A549 (cell line): ENCODE measurements around the gene SIDT2. TPM values are rescaled to one million over a fixed set of nuclear protein-coding genes. Genes with fewer than 3 reads are reported as not detected.

Experiments
- ATAC-seq, 2 experiments: fragments of 200-7000 bp in 1 of 2; fragments of >200 bp in 1 of 2; cut with Nextera tagmentation in 1 of 2; cut with Tn5 transposase in 1 of 2; 3 replicates each; pipeline versions ENCODE4 v1.8.0 to v1.9.1; 2018 to 2020; ENCODE audit warnings: mild to moderate bottlenecking in 1 of 2, moderate library complexity in 1 of 2
- CTCF ChIA-PET: fragments of 300-600 bp; sonication (Branson Sonifier 250); formaldehyde crosslinking; extraction: SDS; loops from one replicate; lab custom pipeline; 2021; ENCODE audit warnings: antibody characterized with exemption, inconsistent platforms; lab: Yijun Ruan, JAX
- POLR2A ChIA-PET: fragments of 350-600 bp; formaldehyde crosslinking; extraction: SDS; loops from one replicate; lab custom pipeline; 2021; ENCODE audit warnings: antibody characterized with exemption, inconsistent platforms; lab: Yijun Ruan, JAX
- DNase-seq, 2 experiments: peaks; one replicate each; pipeline versions ENCODE4 v3.0.0 to v3.0.0-alpha.2; 2011 to 2016; ENCODE audit warnings: low read depth in 1 of 2, low spot score in 1 of 2
- FAIRE-seq: peaks from 2 replicates; lab custom pipeline; 2011; peaks lifted over from hg19 to GRCh38; lab: Jason Lieb, UNC
- H3K27ac ChIP-seq, 2 experiments: fragments of >200 bp; sonication (Bioruptor Twin); formaldehyde crosslinking; 3 replicates each; pipeline ENCODE4 v1.5.1; 2016 to 2017
- H3K4me1 ChIP-seq: fragments of >200 bp; sonication (Bioruptor Twin); formaldehyde crosslinking; 3 replicates; pipeline ENCODE4 v1.6.1; 2016
- H3K4me2 ChIP-seq: fragments of >200 bp; sonication (Bioruptor Twin); formaldehyde crosslinking; 3 replicates; pipeline ENCODE4 v1.6.1; 2016
- H3K4me3 ChIP-seq: fragments of >200 bp; sonication (Bioruptor Twin); formaldehyde crosslinking; 3 replicates; pipeline ENCODE4 v1.5.1; 2016
- H3K9me3 ChIP-seq: fragments of >200 bp; sonication (Bioruptor Twin); formaldehyde crosslinking; 3 replicates; pipeline ENCODE4 v1.6.1; 2016
- CBX2 ChIP-seq: fragments of 200-600 bp; sonication (generic); IDR thresholded peaks from 2 replicates; pipeline ENCODE4 v1.6.1; 2016; ENCODE audit warnings: low read depth, mild to moderate bottlenecking, borderline replicate concordance
- CEBPB ChIP-seq, 2 experiments: fragments of >200 bp in 1 of 2; sonication (Bioruptor Twin) in 1 of 2; formaldehyde crosslinking in 1 of 2; IDR thresholded peaks; 2 replicates each; pipeline ENCODE4 v1.6.1; 2012 to 2016
- FOSB ChIP-seq: fragments of 250-450 bp; sonication (Bioruptor Pico); IDR thresholded peaks from 2 replicates; pipeline ENCODE4 v1.5.0; 2020; ENCODE audit warnings: mild to moderate bottlenecking, moderate library complexity
- HOXA7 ChIP-seq: fragments of 250-450 bp; sonication (Bioruptor Pico); IDR thresholded peaks from 2 replicates; pipeline ENCODE4 v1.5.0; 2020; ENCODE audit warnings: mild to moderate bottlenecking, moderate library complexity
- HOXB13 ChIP-seq: fragments of 250-450 bp; sonication (Bioruptor Pico); IDR thresholded peaks from 2 replicates; pipeline ENCODE4 v1.5.0; 2020; ENCODE audit warnings: low read depth, mild to moderate bottlenecking, moderate library complexity
- HOXB5 ChIP-seq: fragments of 250-450 bp; sonication (Bioruptor Pico); IDR thresholded peaks from 2 replicates; pipeline ENCODE4 v1.5.0; 2020; ENCODE audit warnings: mild to moderate bottlenecking, moderate library complexity
- JUN ChIP-seq, 2 experiments: fragments of >200 bp; sonication (Bioruptor Twin); formaldehyde crosslinking; IDR thresholded peaks; 2 replicates in 1 of 2; 3 replicates in 1 of 2; pipeline ENCODE4 v1.6.1; 2016 to 2017
- KDM1A ChIP-seq: fragments of 200-600 bp; sonication (generic); IDR thresholded peaks from 2 replicates; pipeline ENCODE4 v1.6.1; 2016; ENCODE audit warnings: low read depth, mild to moderate bottlenecking
- MAZ ChIP-seq: fragments of 150-350 bp; IDR thresholded peaks from 2 replicates; pipeline ENCODE4 v1.6.1; 2014; ENCODE audit warnings: antibody characterized with exemption, low read depth, low read length, borderline replicate concordance
- PHF8 ChIP-seq: fragments of 200-600 bp; sonication (generic); IDR thresholded peaks from 2 replicates; pipeline ENCODE4 v1.6.1; 2016; ENCODE audit warnings: low read depth, mild to moderate bottlenecking, antibody characterized with exemption, moderate library complexity, borderline replicate concordance
- POLR2AphosphoS2 ChIP-seq: conservative IDR thresholded peaks from 2 replicates; pipeline ENCODE4 v1.6.1; 2012; ENCODE audit warnings: low read length, improper control_type of control experiment, inconsistent platforms
- RAD21 ChIP-seq, 2 experiments: fragments of >200 bp in 1 of 2; sonication (Bioruptor Twin) in 1 of 2; formaldehyde crosslinking in 1 of 2; IDR thresholded peaks in 1 of 2; conservative IDR thresholded peaks in 1 of 2; 2 replicates in 1 of 2; 3 replicates in 1 of 2; pipeline ENCODE4 v1.6.1; 2012 to 2018; ENCODE audit warnings: inconsistent platforms in 1 of 2
- TFCP2L1 ChIP-seq: fragments of 250-450 bp; sonication (Bioruptor Pico); IDR thresholded peaks from 2 replicates; pipeline ENCODE4 v1.5.0; 2021; ENCODE audit warnings: mild to moderate bottlenecking
- WGBS: methylation state at CpG from one replicate; pipeline ENCODE4 v1.1.6; 2017; ENCODE audit errors: missing lambda C conversion rate; 5-methylcytosine and 5-hydroxymethylcytosine counted together
- polyA plus RNA-seq, 4 experiments: library from polyadenylated mRNA; depleted of rRNA in 3 of 4; stranded (reverse); fragments of >200 nt; fragmentation: RNase III in 1 of 4; extraction: RNeasy Plus Mini Kit Qiagen cat#74134 plus additional on column Dnase treatment in 1 of 4; gene quantifications; 2 replicates in 3 of 4; 3 replicates in 1 of 4; pipeline ENCODE4 v1.2.3, GENCODE V29; 2011 to 2017
- TF ChIP-seq, protein P1 (sequence below): fragments of 200-600 bp; sonication (generic); IDR thresholded peaks from 2 replicates; pipeline ENCODE4 v1.6.1; 2016; ENCODE audit warnings: antibody characterized with exemption, mild to moderate bottlenecking, moderate library complexity
- TF ChIP-seq, protein P2 (sequence below): IDR thresholded peaks from 2 replicates; pipeline ENCODE4 v1.6.1; 2012; ENCODE audit warnings: low read depth, borderline replicate concordance
- TF ChIP-seq, protein P3 (sequence below): fragments of 250-450 bp; sonication (Bioruptor Pico); IDR thresholded peaks from 2 replicates; pipeline ENCODE4 v1.5.0; 2020; ENCODE audit warnings: low read depth, mild to moderate bottlenecking, moderate library complexity
- TF ChIP-seq, protein P4 (sequence below): fragments of 450-650 bp; IDR thresholded peaks from 2 replicates; pipeline ENCODE4 v1.6.1; 2014; ENCODE audit warnings: antibody characterized with exemption

SIDT2 gene
- polyA plus RNA-seq, 2 of the 4 experiments (the other 2 are of a cell fraction): 5.9 to 8.5 TPM

DNA sequence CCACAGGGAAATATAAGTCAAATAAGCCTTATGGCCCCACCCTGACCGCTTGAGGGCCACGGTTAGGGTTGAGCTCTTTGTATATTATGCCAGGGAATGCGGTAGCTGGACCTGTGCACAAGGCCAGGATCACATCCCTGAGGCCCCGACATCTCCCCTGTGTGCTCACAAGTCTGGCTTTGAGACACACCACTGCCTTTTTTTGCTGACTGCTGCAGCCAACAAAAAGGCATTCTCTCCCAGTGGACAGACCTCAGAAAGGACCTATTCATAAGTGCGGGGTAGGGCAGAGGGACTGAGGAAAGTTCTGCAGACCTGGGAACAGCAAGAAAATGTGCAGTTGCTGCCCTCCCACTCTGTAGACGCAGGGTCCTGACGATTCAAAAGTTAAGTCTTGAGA lies 3.4 kb upstream of the SIDT2 start (continued):
- TF ChIP-seq, protein P1, sequence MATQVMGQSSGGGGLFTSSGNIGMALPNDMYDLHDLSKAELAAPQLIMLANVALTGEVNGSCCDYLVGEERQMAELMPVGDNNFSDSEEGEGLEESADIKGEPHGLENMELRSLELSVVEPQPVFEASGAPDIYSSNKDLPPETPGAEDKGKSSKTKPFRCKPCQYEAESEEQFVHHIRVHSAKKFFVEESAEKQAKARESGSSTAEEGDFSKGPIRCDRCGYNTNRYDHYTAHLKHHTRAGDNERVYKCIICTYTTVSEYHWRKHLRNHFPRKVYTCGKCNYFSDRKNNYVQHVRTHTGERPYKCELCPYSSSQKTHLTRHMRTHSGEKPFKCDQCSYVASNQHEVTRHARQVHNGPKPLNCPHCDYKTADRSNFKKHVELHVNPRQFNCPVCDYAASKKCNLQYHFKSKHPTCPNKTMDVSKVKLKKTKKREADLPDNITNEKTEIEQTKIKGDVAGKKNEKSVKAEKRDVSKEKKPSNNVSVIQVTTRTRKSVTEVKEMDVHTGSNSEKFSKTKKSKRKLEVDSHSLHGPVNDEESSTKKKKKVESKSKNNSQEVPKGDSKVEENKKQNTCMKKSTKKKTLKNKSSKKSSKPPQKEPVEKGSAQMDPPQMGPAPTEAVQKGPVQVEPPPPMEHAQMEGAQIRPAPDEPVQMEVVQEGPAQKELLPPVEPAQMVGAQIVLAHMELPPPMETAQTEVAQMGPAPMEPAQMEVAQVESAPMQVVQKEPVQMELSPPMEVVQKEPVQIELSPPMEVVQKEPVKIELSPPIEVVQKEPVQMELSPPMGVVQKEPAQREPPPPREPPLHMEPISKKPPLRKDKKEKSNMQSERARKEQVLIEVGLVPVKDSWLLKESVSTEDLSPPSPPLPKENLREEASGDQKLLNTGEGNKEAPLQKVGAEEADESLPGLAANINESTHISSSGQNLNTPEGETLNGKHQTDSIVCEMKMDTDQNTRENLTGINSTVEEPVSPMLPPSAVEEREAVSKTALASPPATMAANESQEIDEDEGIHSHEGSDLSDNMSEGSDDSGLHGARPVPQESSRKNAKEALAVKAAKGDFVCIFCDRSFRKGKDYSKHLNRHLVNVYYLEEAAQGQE: no peak
- TF ChIP-seq JUN (IDR thresholded peaks at IDR 0.05) (no peak), KDM1A (no peak), MAZ (no peak)
- TF ChIP-seq, protein P2, sequence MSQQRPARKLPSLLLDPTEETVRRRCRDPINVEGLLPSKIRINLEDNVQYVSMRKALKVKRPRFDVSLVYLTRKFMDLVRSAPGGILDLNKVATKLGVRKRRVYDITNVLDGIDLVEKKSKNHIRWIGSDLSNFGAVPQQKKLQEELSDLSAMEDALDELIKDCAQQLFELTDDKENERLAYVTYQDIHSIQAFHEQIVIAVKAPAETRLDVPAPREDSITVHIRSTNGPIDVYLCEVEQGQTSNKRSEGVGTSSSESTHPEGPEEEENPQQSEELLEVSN: no peak

DNA sequence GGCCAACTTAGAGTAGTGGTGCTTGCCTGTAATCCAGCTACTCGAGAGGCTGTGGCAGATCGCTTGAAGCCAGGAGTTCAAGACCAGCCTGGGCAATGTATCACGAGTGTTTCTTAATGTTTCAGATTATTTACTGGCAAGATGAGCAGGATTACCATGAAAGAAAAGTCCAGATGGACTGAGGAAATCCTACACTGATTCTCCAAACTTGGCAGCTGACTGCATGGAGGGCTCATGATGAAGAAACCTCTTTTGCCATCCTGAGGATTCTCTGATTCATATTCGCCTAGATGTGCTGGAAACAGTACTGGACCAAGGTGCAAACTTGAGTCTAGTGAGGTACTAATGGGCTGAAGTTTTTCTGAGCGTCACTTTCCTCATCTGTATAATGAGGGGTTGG lies 2.8 kb upstream of the SIDT2 start:
- FAIRE-seq (no peak), DNase-seq (no peak), ATAC-seq (no peak)
- 86% methylated on average over 5 of the region's 5 CpGs for WGBS
- Histone ChIP-seq H3K4me3 (no peak overlapping the region), H3K4me1 (peaks cover 10% of the 10 kb centered on the region), H3K9me3 (no peaks in the 10 kb centered on the region), H3K4me2 (no peak overlapping the region), H3K27ac (no peak overlapping the region)
- POLR2A ChIA-PET: no interaction called here
- TF ChIP-seq HOXB13 (CRISPR knock-in tag): no peak
- TF ChIP-seq CEBPB (IDR thresholded peaks at IDR 0.05): no peak
- TF ChIP-seq POLR2AphosphoS2: no peak
- TF ChIP-seq, protein P3, sequence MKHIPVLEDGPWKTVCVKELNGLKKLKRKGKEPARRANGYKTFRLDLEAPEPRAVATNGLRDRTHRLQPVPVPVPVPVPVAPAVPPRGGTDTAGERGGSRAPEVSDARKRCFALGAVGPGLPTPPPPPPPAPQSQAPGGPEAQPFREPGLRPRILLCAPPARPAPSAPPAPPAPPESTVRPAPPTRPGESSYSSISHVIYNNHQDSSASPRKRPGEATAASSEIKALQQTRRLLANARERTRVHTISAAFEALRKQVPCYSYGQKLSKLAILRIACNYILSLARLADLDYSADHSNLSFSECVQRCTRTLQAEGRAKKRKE (CRISPR knock-in tag): no peak
- no peak for TF ChIP-seq HOXB5 (CRISPR knock-in tag)
- TF ChIP-seq PHF8: no peak
- TF ChIP-seq FOSB (CRISPR knock-in tag): no peak
- TF ChIP-seq, protein P1: no peak
- no peak for TF ChIP-seq CBX2
- TF ChIP-seq TFCP2L1 (CRISPR knock-in tag): no peak
- TF ChIP-seq, protein P4, sequence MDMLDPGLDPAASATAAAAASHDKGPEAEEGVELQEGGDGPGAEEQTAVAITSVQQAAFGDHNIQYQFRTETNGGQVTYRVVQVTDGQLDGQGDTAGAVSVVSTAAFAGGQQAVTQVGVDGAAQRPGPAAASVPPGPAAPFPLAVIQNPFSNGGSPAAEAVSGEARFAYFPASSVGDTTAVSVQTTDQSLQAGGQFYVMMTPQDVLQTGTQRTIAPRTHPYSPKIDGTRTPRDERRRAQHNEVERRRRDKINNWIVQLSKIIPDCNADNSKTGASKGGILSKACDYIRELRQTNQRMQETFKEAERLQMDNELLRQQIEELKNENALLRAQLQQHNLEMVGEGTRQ: no peak
- no peak for TF ChIP-seq HOXA7 (CRISPR knock-in tag)
- no peak for TF ChIP-seq RAD21 (conservative IDR thresholded peaks at IDR 0.05 in 1 of 2, IDR thresholded peaks at IDR 0.05 in 1 of 2)
- CTCF ChIA-PET: interaction anchor here (1.1 to 5.6 kb wide), 2 partner anchors 10 to 50 kb away, joined by 4 to 23 read pairs; no protein-coding TSS in a partner anchor
